ENCODE results near the gene IGF2R.

GRCh38 chr6:160128879-160129516, 160.1 kb downstream of the IGF2R start:
- no peak for TF ChIP-seq CTCF (conservative IDR thresholded peaks at IDR 0.05; ENCODE audit: low read length)
- no peak for TF ChIP-seq EZH2phosphoT487 (IDR thresholded peaks at IDR 0.05; ENCODE audit: borderline replicate concordance, low read depth, low read length)
